MM.1S (cell line): Measurements from ENCODE around the gene RACGAP1.

ENCODE experiments used
- DNase-seq: peaks from one replicate; pipeline ENCODE4 v3.0.0-alpha.2; 2015
- H2AFZ ChIP-seq: fragments of 300-600 bp; sonication (generic); 2 replicates; pipeline ENCODE4 v1.6.0; 2016; ENCODE audit warnings: antibody characterized with exemption, low read length
- H3F3A ChIP-seq: fragments of 300-600 bp; sonication (generic); 2 replicates; pipeline ENCODE4 v1.6.1; 2016; ENCODE audit warnings: mild to moderate bottlenecking, antibody characterized with exemption, low read length, moderate library complexity, mixed read lengths; ENCODE audit not compliant: insufficient read depth
- H3K27ac ChIP-seq: fragments of 300-600 bp; sonication (generic); 2 replicates; pipeline ENCODE4 v1.5.1; 2016; ENCODE audit warnings: mild to moderate bottlenecking, low read length
- H3K27me3 ChIP-seq: fragments of 300-600 bp; sonication (generic); replicated peaks from 2 replicates; pipeline ENCODE4 v1.6.0; 2016; ENCODE audit warnings: low read length; ENCODE audit not compliant: insufficient read depth
- H3K36me3 ChIP-seq: fragments of 300-600 bp; sonication (generic); replicated peaks from 2 replicates; pipeline ENCODE4 v1.6.1; 2016; ENCODE audit warnings: mild to moderate bottlenecking, low read length, mixed read lengths; ENCODE audit not compliant: insufficient read depth
- H3K4me1 ChIP-seq: fragments of 300-600 bp; sonication (generic); 2 replicates; pipeline ENCODE4 v1.6.1; 2016; ENCODE audit warnings: low read length, mixed read lengths
- H3K4me2 ChIP-seq: fragments of 300-600 bp; sonication (generic); 2 replicates; pipeline ENCODE4 v1.6.0; 2016; ENCODE audit warnings: low read depth, low read length
- H3K4me3 ChIP-seq: fragments of 300-600 bp; sonication (generic); 2 replicates; pipeline ENCODE4 v1.5.1; 2016; ENCODE audit warnings: low read length, mixed read lengths
- H3K79me2 ChIP-seq: fragments of 300-600 bp; sonication (generic); 2 replicates; pipeline ENCODE4 v1.6.1; 2016; ENCODE audit warnings: mixed run types, low read length, mixed read lengths
- H3K9ac ChIP-seq: fragments of 300-600 bp; sonication (generic); 2 replicates; pipeline ENCODE4 v1.6.1; 2016; ENCODE audit warnings: low read length, mixed read lengths
- H3K9me2 ChIP-seq: fragments of 300-600 bp; sonication (generic); replicated peaks from 2 replicates; pipeline ENCODE4 v1.6.1; 2016; ENCODE audit warnings: mild to moderate bottlenecking, low read length, mixed read lengths; ENCODE audit not compliant: insufficient read depth
- H3K9me3 ChIP-seq: fragments of 300-600 bp; sonication (generic); replicated peaks from 2 replicates; pipeline ENCODE4 v1.6.1; 2016; ENCODE audit warnings: mild to moderate bottlenecking, low read length, mixed read lengths; ENCODE audit not compliant: insufficient read depth
- H4K20me1 ChIP-seq: fragments of 300-600 bp; sonication (generic); 2 replicates; pipeline ENCODE4 v1.6.1; 2016; ENCODE audit warnings: mild to moderate bottlenecking, low read length, moderate library complexity, mixed read lengths; ENCODE audit not compliant: insufficient read depth
- EZH2 ChIP-seq: fragments of 300-600 bp; sonication (generic); optimal IDR thresholded peaks from 2 replicates; pipeline ENCODE3; 2017; ENCODE audit warnings: low read depth, mild to moderate bottlenecking, antibody characterized with exemption, low read length, mixed read lengths
- EZH2phosphoT487 ChIP-seq: fragments of 300-600 bp; sonication (generic); IDR thresholded peaks from 2 replicates; pipeline ENCODE4 v1.6.1; 2018; ENCODE audit warnings: antibody characterized with exemption, low read length
- TF ChIP-seq, protein P1 (sequence below): fragments of 300-600 bp; sonication (generic); IDR thresholded peaks from 2 replicates; pipeline ENCODE4 v1.5.1; 2016; ENCODE audit warnings: antibody characterized with exemption, low read length, mixed read lengths

RACGAP1 gene

DNA sequence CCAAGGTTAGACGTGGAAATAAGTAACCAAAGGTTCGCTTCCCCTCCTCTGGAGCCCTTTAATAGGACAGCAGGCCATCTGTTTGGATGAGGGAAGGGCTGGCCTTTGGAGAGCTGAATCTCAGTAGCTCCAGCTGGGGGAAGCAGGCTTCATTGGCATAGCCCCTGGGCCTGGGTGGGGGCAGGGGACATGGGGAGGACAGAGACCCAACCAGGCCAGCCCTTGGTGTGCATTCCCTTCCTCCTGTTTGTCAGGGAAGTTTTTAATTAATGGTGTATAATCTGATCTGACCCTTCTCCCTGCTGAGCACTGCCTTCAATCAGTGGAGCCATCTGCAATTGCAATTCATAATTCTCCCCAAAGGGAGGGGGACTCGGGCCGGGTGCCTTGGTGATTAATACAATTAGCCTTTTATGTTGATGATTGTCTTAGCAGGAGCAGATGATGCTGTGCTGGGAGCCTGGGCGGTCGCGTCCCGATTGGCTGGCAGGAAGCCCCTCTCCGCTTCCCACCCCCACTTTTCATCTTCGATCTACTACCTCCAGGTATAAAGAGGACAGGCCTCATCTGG is 46.2 kb downstream of the RACGAP1 start:
- no peaks in the 10 kb centered on the region for H3F3A ChIP-seq
- H3K9ac ChIP-seq = no peak overlapping the region
- DNase-seq = no peak
- no peaks in the 10 kb centered on the region for H3K27me3 ChIP-seq
- no peaks in the 10 kb centered on the region for H3K79me2 ChIP-seq
- H3K9me2 ChIP-seq = no peaks in the 10 kb centered on the region
- H2AFZ ChIP-seq = no peak overlapping the region
- no peaks in the 10 kb centered on the region for H3K9me3 ChIP-seq
- no peak overlapping the region for H3K27ac ChIP-seq
- H3K4me3 ChIP-seq = no peak overlapping the region
- no peaks in the 10 kb centered on the region for H3K4me1 ChIP-seq
- TF ChIP-seq, protein P1, sequence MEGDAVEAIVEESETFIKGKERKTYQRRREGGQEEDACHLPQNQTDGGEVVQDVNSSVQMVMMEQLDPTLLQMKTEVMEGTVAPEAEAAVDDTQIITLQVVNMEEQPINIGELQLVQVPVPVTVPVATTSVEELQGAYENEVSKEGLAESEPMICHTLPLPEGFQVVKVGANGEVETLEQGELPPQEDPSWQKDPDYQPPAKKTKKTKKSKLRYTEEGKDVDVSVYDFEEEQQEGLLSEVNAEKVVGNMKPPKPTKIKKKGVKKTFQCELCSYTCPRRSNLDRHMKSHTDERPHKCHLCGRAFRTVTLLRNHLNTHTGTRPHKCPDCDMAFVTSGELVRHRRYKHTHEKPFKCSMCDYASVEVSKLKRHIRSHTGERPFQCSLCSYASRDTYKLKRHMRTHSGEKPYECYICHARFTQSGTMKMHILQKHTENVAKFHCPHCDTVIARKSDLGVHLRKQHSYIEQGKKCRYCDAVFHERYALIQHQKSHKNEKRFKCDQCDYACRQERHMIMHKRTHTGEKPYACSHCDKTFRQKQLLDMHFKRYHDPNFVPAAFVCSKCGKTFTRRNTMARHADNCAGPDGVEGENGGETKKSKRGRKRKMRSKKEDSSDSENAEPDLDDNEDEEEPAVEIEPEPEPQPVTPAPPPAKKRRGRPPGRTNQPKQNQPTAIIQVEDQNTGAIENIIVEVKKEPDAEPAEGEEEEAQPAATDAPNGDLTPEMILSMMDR = no peak
- TF ChIP-seq EZH2 (no peak), EZH2phosphoT487 (no peak)
- no peak overlapping the region for H3K4me2 ChIP-seq
- no peaks in the 10 kb centered on the region for H3K36me3 ChIP-seq
- H4K20me1 ChIP-seq = no peaks in the 10 kb centered on the region

DNA sequence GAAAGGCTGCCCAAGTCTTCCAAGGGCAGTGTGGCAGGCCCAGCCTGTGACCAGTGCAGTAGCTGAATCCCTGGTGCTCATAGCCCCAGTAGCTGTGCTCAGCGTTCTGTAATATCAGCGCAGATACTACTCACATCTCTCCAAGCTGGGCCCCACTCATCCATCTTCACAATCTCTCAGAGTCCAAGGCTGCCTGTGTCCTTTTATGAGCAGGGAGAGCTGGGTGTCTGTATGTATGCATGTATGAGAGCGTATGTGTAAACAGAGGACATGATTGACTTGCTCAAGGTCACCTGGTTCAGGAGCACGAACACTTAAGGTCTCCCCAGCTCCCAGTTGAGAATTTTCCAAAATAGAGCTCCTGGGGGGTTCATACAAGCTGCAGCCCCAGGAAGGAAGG is 47.2 kb downstream of the RACGAP1 start:
- no peaks in the 10 kb centered on the region for H3F3A ChIP-seq
- no peaks in the 10 kb centered on the region for H3K9me2 ChIP-seq
- no peak overlapping the region for H3K9ac ChIP-seq
- no peak overlapping the region for H2AFZ ChIP-seq
- no peak overlapping the region for H3K4me3 ChIP-seq
- TF ChIP-seq, protein P1 = no peak
- TF ChIP-seq EZH2phosphoT487 = no peak
- no peak for TF ChIP-seq EZH2
- DNase-seq = no peak
- no peaks in the 10 kb centered on the region for H3K4me1 ChIP-seq
- no peaks in the 10 kb centered on the region for H3K36me3 ChIP-seq
- no peaks in the 10 kb centered on the region for H4K20me1 ChIP-seq
- no peaks in the 10 kb centered on the region for H3K9me3 ChIP-seq
- H3K4me2 ChIP-seq = no peak overlapping the region
- H3K27ac ChIP-seq = no peak overlapping the region
- H3K79me2 ChIP-seq = no peaks in the 10 kb centered on the region
- no peaks in the 10 kb centered on the region for H3K27me3 ChIP-seq

DNA sequence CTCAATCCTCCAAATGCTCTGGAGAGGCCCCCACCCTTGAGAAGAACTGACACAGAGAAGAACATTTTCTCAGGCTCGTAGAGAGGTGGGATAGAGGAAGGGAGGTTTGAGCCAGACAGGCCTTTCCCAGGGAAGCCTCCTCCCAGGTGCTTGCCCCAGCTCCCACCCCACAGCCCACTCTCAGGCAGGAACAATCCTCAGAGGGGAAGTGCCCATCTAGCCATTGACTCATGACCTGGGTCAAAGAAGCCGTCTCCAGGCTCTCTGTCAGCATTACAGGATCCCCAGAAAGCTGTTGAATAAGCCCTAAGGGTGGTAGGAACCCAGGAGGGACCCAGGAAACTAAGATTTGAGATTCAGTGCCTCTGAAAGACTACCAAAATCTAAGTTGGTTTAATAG is 48.7 kb downstream of the RACGAP1 start:
- TF ChIP-seq, protein P1 = no peak
- TF ChIP-seq EZH2 = no peak
- no peak for TF ChIP-seq EZH2phosphoT487
- no peaks in the 10 kb centered on the region for H3K4me1 ChIP-seq

More for the DNA sequence above, 48.7 kb downstream of the RACGAP1 start:
- H3K27ac ChIP-seq = no peak overlapping the region
- H3K9me2 ChIP-seq = no peaks in the 10 kb centered on the region
- no peak overlapping the region for H3K4me2 ChIP-seq
- H3F3A ChIP-seq = no peaks in the 10 kb centered on the region
- H3K36me3 ChIP-seq = no peaks in the 10 kb centered on the region
- no peak for DNase-seq
- no peaks in the 10 kb centered on the region for H3K9me3 ChIP-seq
- H2AFZ ChIP-seq = no peak overlapping the region
- H4K20me1 ChIP-seq = no peaks in the 10 kb centered on the region
- H3K27me3 ChIP-seq = peaks cover 7% of the 10 kb centered on the region
- H3K4me3 ChIP-seq = no peak overlapping the region
- no peak overlapping the region for H3K9ac ChIP-seq
- H3K79me2 ChIP-seq = no peaks in the 10 kb centered on the region
